ENCODE results near the gene GMDS.

GMDS gene

GRCh38 chr6:2118136-2118535 is 127.3 kb downstream of the GMDS start:
- Histone ChIP-seq H3K4me3 (no peak overlapping the region), H3K36me3 (replicated peaks) (no peaks in the 10 kb centered on the region), H3K9me3 (no peaks in the 10 kb centered on the region), H3K27me3 (ENCODE audit: low read depth) (no peaks in the 10 kb centered on the region), H3K4me1 (peaks cover 4% of the 10 kb centered on the region; the same call in 1 of the 2 replicates)
- in situ Hi-C loops (cut with MboI; ENCODE audit: low sequenced_read_pairs) = loop anchor here (25.0 kb wide), 1 partner anchor 506 kb away; the partner anchor contains the start of gene FOXC1
- no peak for DNase-seq (ENCODE audit: low spot score in 2 of 2)

DNA sequence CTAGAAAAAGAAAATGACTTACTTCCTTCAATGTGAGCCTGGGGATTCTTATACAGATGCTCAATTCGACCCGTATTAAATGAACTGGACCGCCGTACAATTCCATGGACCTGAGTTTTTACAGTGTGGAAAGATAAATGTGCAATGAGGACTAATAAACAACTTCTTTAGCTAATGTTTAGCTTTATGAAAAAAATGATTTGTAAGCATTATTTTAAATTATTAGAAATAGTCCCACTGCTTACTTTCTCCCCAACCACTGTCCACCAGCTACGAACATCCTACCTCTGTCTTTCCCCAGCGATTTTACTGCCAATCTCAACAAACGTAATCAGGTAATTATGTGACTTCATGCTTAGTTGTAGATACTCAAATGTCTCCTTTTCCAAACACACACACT is 128.0 kb downstream of the GMDS start:
- DNase-seq (ENCODE audit: low spot score in 2 of 2) = no peak
- Histone ChIP-seq H3K36me3 (replicated peaks) (no peaks in the 10 kb centered on the region), H3K4me1 (peaks cover 4% of the 10 kb centered on the region; the same call in 1 of the 2 replicates), H3K4me3 (no peak overlapping the region), H3K9me3 (no peaks in the 10 kb centered on the region), H3K27me3 (ENCODE audit: low read depth) (no peaks in the 10 kb centered on the region)
- in situ Hi-C loops (cut with MboI; ENCODE audit: low sequenced_read_pairs) = loop anchor here (25.0 kb wide), 1 partner anchor 505 kb away; the partner anchor contains the start of gene FOXC1

GRCh38 chr6:2116496-2116895 is 128.9 kb downstream of the GMDS start:
- H3K9me3 ChIP-seq = no peaks in the 10 kb centered on the region
- no peak overlapping the region for H3K4me3 ChIP-seq
- in situ Hi-C loops (cut with MboI; ENCODE audit: low sequenced_read_pairs) = loop anchor here (25.0 kb wide), 1 partner anchor 504 kb away; the partner anchor contains the start of gene FOXC1
- H3K36me3 ChIP-seq (replicated peaks) = no peaks in the 10 kb centered on the region
- DNase-seq (ENCODE audit: low spot score in 2 of 2) = no peak
- H3K4me1 ChIP-seq = peaks cover 4% of the 10 kb centered on the region; the same call in 1 of the 2 replicates
- H3K27me3 ChIP-seq (ENCODE audit: low read depth) = no peaks in the 10 kb centered on the region

DNA sequence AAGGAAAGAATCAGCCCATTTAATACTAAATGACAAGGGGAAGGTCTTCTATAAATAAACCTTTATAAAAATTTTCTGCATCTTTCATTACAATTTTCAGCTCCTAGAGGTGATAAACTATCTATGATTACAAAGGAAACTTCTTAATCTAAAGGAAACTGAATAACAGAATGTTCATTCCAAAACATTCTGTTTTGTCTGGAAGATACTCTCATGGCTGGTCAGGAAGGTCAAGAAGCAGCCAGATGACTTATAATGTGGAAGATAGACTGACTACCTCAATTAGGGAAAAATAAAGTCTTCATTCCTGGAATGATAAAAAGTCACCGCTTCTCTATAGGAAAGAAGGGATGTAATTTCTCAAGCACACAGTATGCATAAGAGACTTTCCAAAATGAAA is 131.3 kb downstream of the GMDS start:
- no peak for DNase-seq (ENCODE audit: low spot score in 2 of 2)
- Histone ChIP-seq H3K9me3 (no peaks in the 10 kb centered on the region), H3K4me1 (peaks cover 4% of the 10 kb centered on the region; the same call in 1 of the 2 replicates), H3K36me3 (replicated peaks) (no peaks in the 10 kb centered on the region), H3K4me3 (no peak overlapping the region), H3K27me3 (ENCODE audit: low read depth) (no peaks in the 10 kb centered on the region)
- in situ Hi-C loops (cut with MboI; ENCODE audit: low sequenced_read_pairs) = loop anchor here (25.0 kb wide), 1 partner anchor 502 kb away; the partner anchor contains the start of gene FOXC1

DNA sequence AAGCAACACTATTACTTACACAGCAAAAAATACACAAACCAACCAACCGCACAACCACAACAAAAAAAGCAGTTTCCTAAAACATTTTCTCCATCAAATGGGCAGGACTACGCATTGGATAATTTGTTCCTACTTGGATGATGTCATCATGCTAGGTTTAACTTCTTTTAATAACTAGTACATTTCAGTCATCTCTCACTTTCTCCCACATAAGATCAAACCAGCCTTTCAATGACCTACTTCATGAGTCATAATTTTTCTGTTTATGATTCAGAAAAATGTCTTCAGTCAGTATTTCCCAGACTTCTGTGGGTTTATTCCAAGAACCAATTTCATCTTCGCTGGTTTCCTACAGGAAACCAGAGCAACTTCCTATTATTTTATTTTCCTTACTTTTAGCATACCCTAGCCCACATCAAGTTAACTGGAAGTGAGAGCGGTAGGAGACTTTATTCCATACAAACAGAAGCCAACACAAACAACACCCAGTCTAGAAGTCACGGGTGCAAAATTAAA is 134.2 kb downstream of the GMDS start:
- no peak overlapping the region for H3K4me3 ChIP-seq
- H3K4me1 ChIP-seq = peaks cover 2% of the 10 kb centered on the region; the same call in 1 of the 2 replicates
- H3K27me3 ChIP-seq (ENCODE audit: low read depth) = no peaks in the 10 kb centered on the region
- in situ Hi-C loops (cut with MboI; ENCODE audit: low sequenced_read_pairs) = loop anchor here (25.0 kb wide), 1 partner anchor 499 kb away; the partner anchor contains the start of gene FOXC1
- no peak for DNase-seq (ENCODE audit: low spot score in 2 of 2)
- no peaks in the 10 kb centered on the region for H3K36me3 ChIP-seq (replicated peaks)
- H3K9me3 ChIP-seq = no peaks in the 10 kb centered on the region

GRCh38 chr6:2110504-2110903 is 134.9 kb downstream of the GMDS start:
- no peaks in the 10 kb centered on the region for H3K27me3 ChIP-seq (ENCODE audit: low read depth)
- no peaks in the 10 kb centered on the region for H3K4me1 ChIP-seq
- H3K4me3 ChIP-seq = no peak overlapping the region
- in situ Hi-C loops (cut with MboI; ENCODE audit: low sequenced_read_pairs) = loop anchor here (25.0 kb wide), 1 partner anchor 498 kb away; the partner anchor contains the start of gene FOXC1
- no peaks in the 10 kb centered on the region for H3K36me3 ChIP-seq (replicated peaks)
- H3K9me3 ChIP-seq = no peaks in the 10 kb centered on the region
- no peak for DNase-seq (ENCODE audit: low spot score in 2 of 2)

GRCh38 chr6:2109796-2110195 is 135.6 kb downstream of the GMDS start:
- DNase-seq (ENCODE audit: low spot score in 2 of 2) = no peak
- Histone ChIP-seq H3K4me3 (no peak overlapping the region), H3K27me3 (ENCODE audit: low read depth) (no peaks in the 10 kb centered on the region), H3K36me3 (replicated peaks) (no peaks in the 10 kb centered on the region), H3K9me3 (no peaks in the 10 kb centered on the region), H3K4me1 (no peaks in the 10 kb centered on the region)
- in situ Hi-C loops (cut with MboI; ENCODE audit: low sequenced_read_pairs) = loop anchor here (25.0 kb wide), 1 partner anchor 497 kb away; the partner anchor contains the start of gene FOXC1

GRCh38 chr6:2108700-2109306 is 136.6 kb downstream of the GMDS start:
- no peaks in the 10 kb centered on the region for H3K27me3 ChIP-seq (ENCODE audit: low read depth)
- in situ Hi-C loops (cut with MboI; ENCODE audit: low sequenced_read_pairs) = loop anchor here (25.0 kb wide), 1 partner anchor 497 kb away; the partner anchor contains the start of gene FOXC1
- no peaks in the 10 kb centered on the region; the same call in 1 of the 2 replicates for H3K4me1 ChIP-seq
- DNase-seq (ENCODE audit: low spot score in 2 of 2) = no peak
- no peaks in the 10 kb centered on the region for H3K36me3 ChIP-seq (replicated peaks)
- H3K4me3 ChIP-seq = no peak overlapping the region
- H3K9me3 ChIP-seq = no peaks in the 10 kb centered on the region

- in situ Hi-C loops (cut with MboI; ENCODE audit: low sequenced_read_pairs) = loop anchor here (25.0 kb wide), 1 partner anchor 492 kb away; the partner anchor contains the start of gene FOXC1
- Histone ChIP-seq H3K4me3 (no peak overlapping the region), H3K9me3 (no peaks in the 10 kb centered on the region), H3K4me1 (no peaks in the 10 kb centered on the region; the same call in 1 of the 2 replicates), H3K36me3 (replicated peaks) (no peaks in the 10 kb centered on the region), H3K27me3 (ENCODE audit: low read depth) (no peaks in the 10 kb centered on the region)
- no peak for DNase-seq (ENCODE audit: low spot score in 2 of 2)
Measured at GRCh38 chr6:2104524-2104880, 140.9 kb downstream of the GMDS start.

DNA sequence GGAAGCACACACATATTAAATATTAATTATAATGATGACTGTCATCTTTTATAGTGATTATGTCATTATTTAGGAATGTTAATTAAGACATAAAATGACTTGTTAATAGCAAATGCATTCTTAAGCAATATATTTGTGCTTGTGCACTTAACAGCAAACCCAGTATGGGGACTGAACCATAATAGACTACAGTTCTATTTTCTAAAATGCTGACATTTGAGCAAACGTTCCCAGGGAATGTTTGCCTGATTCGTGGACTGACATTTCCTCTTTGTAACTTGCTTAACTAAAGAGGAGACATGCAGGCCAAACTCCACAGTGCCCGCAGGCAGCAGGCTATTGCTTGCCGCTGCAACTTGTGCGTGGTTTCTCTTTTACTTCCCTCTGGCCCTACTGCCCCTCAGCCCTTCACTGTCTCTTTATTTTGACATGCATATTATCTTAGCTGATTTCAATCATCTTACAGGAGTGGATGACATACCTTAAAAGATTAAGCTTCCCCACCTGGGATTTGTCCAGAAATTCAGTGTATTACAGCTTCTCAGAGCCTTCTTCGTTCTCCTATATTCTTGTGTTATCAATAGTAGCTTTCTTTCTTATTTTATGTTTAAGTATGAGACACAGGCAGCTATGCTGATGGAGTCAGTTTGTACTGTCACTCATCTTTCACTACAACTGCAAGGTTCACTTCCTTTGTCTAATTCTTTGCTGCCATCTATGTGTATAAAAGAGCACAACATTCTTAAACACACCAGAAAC is 141.5 kb downstream of the GMDS start:
- DNase-seq (ENCODE audit: low spot score in 2 of 2) = peak in 1 of 2 experiments; percentile 76
- H3K36me3 ChIP-seq (replicated peaks) = no peaks in the 10 kb centered on the region
- no peaks in the 10 kb centered on the region for H3K9me3 ChIP-seq
- peaks cover 4% of the 10 kb centered on the region for H3K4me1 ChIP-seq
- in situ Hi-C loops (cut with MboI; ENCODE audit: low sequenced_read_pairs) = loop anchor here (25.0 kb wide), 1 partner anchor 492 kb away; the partner anchor contains the start of gene FOXC1
- no peak overlapping the region for H3K4me3 ChIP-seq
- H3K27me3 ChIP-seq (ENCODE audit: low read depth) = no peaks in the 10 kb centered on the region

GRCh38 chr6:2102966-2103365 is 142.4 kb downstream of the GMDS start:
- peaks cover 5% of the 10 kb centered on the region for H3K4me1 ChIP-seq
- H3K4me3 ChIP-seq = no peak overlapping the region
- H3K9me3 ChIP-seq = no peaks in the 10 kb centered on the region
- no peaks in the 10 kb centered on the region for H3K36me3 ChIP-seq (replicated peaks)
- no peak for DNase-seq (ENCODE audit: low spot score in 2 of 2)
- in situ Hi-C loops (cut with MboI; ENCODE audit: low sequenced_read_pairs) = loop anchor here (25.0 kb wide), 1 partner anchor 491 kb away; the partner anchor contains the start of gene FOXC1
- no peaks in the 10 kb centered on the region for H3K27me3 ChIP-seq (ENCODE audit: low read depth)

- H3K4me3 ChIP-seq = no peak overlapping the region
- peaks cover 5% of the 10 kb centered on the region for H3K4me1 ChIP-seq
- no peak for DNase-seq (ENCODE audit: low spot score in 2 of 2)
- no peaks in the 10 kb centered on the region for H3K27me3 ChIP-seq (ENCODE audit: low read depth)
- no peaks in the 10 kb centered on the region for H3K9me3 ChIP-seq
- H3K36me3 ChIP-seq (replicated peaks) = no peaks in the 10 kb centered on the region
- in situ Hi-C loops (cut with MboI; ENCODE audit: low sequenced_read_pairs) = loop anchor here (25.0 kb wide), 1 partner anchor 490 kb away; the partner anchor contains the start of gene FOXC1
Measured at GRCh38 chr6:2102316-2102883, 143.0 kb downstream of the GMDS start.

GRCh38 chr6:2101213-2101612 is 144.2 kb downstream of the GMDS start:
- Histone ChIP-seq H3K9me3 (no peaks in the 10 kb centered on the region), H3K27me3 (ENCODE audit: low read depth) (no peaks in the 10 kb centered on the region), H3K4me3 (no peak overlapping the region), H3K4me1 (peaks cover 5% of the 10 kb centered on the region), H3K36me3 (replicated peaks) (no peaks in the 10 kb centered on the region)
- in situ Hi-C loops (cut with MboI; ENCODE audit: low sequenced_read_pairs) = loop anchor here (25.0 kb wide), 1 partner anchor 489 kb away; the partner anchor contains the start of gene FOXC1
- DNase-seq (ENCODE audit: low spot score in 2 of 2) = no peak
